ENCODE results near the gene PTGR3. TPM values are rescaled to one million over a fixed set of nuclear protein-coding genes. Genes with fewer than 3 reads are reported as not detected.

Gene PTGR3
- total RNA-seq, 1 experiment from 2014 or later, result 8.2 TPM

GRCh38 chr18:75179819-75180600, 28.9 kb downstream of the PTGR3 start:
- Histone ChIP-seq H3K27ac (ENCODE audit: low read length) (no peak overlapping the region), H3K9ac (ENCODE audit: low read length) (no peak overlapping the region), H3K9me2 (replicated peaks; ENCODE audit: low read length) (no peaks in the 10 kb centered on the region), H4K20me1 (ENCODE audit: low read length) (no peaks in the 10 kb centered on the region), H2AFZ (ENCODE audit: low read length) (no peak overlapping the region), H3K4me2 (ENCODE audit: low read length) (no peak overlapping the region), H3K9me3 (ENCODE audit: low read length) (no peaks in the 10 kb centered on the region), H3K36me3 (ENCODE audit: low read depth, low read length) (no peaks in the 10 kb centered on the region), H3K4me3 (ENCODE audit: low read length) (no peak overlapping the region), H3K4me1 (ENCODE audit: insufficient read depth, low read length) (peaks cover 15% of the 10 kb centered on the region), H3F3A (ENCODE audit: low read length, unreplicated experiment) (no peaks in the 10 kb centered on the region), H3K79me2 (ENCODE audit: low read length) (no peaks in the 10 kb centered on the region), H3K27me3 (ENCODE audit: low read length) (no peaks in the 10 kb centered on the region)
- no peak for ATAC-seq
- BruUV-seq (replicated peaks), result no TSS peak
- TF ChIP-seq, protein P1, sequence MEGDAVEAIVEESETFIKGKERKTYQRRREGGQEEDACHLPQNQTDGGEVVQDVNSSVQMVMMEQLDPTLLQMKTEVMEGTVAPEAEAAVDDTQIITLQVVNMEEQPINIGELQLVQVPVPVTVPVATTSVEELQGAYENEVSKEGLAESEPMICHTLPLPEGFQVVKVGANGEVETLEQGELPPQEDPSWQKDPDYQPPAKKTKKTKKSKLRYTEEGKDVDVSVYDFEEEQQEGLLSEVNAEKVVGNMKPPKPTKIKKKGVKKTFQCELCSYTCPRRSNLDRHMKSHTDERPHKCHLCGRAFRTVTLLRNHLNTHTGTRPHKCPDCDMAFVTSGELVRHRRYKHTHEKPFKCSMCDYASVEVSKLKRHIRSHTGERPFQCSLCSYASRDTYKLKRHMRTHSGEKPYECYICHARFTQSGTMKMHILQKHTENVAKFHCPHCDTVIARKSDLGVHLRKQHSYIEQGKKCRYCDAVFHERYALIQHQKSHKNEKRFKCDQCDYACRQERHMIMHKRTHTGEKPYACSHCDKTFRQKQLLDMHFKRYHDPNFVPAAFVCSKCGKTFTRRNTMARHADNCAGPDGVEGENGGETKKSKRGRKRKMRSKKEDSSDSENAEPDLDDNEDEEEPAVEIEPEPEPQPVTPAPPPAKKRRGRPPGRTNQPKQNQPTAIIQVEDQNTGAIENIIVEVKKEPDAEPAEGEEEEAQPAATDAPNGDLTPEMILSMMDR (conservative IDR thresholded peaks at IDR 0.05; ENCODE audit: low read depth, low read length), result no peak
- no peak for TF ChIP-seq EZH2 (IDR thresholded peaks at IDR 0.05; ENCODE audit: low read length, unreplicated experiment)
- no peak for TF ChIP-seq EZH2phosphoT487 (IDR thresholded peaks at IDR 0.05; ENCODE audit: borderline replicate concordance, low read length)
- ChIA-PET CTCF (no interaction called here), POLR2A (ENCODE audit: unreplicated experiment) (no interaction called here)
- intact Hi-C loops (cut with micrococcal nuclease), result no loop called here
- no peak for DNase-seq

DNA sequence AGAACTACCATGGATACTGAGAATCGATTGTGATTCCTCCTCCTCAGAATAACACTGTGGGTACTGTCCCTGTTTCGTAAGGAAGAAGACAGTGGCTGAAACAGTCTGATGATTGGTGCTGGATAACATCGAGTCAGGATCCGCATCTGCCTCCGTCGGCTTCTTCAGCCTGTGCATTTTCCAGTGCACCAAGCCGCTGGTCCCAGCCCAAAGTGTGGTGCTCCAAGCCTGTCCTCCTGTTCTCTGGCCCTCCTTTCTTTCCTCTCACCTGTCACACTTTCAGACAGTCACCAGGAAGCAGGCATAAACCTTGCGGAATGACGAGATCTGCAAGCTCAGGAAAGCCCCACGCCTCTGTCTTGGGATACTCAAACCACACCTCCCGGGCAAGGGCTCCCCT, 30.6 kb downstream of the PTGR3 start:
- ChIA-PET POLR2A (ENCODE audit: unreplicated experiment) (no interaction called here), CTCF (no interaction called here)
- DNase-seq (no peak), ATAC-seq (no peak)
- H3K79me2 ChIP-seq (ENCODE audit: low read length), result no peaks in the 10 kb centered on the region
- no peak overlapping the region for H3K9ac ChIP-seq (ENCODE audit: low read length)
- intact Hi-C loops (cut with micrococcal nuclease), result no loop called here
- no peak overlapping the region for H3K4me3 ChIP-seq (ENCODE audit: low read length)
- no peak overlapping the region for H3K4me2 ChIP-seq (ENCODE audit: low read length)
- H3K27ac ChIP-seq (ENCODE audit: low read length), result no peak overlapping the region
- H3K27me3 ChIP-seq (ENCODE audit: low read length), result no peaks in the 10 kb centered on the region
- no peaks in the 10 kb centered on the region for H3K36me3 ChIP-seq (ENCODE audit: low read depth, low read length)
- TF ChIP-seq EZH2 (IDR thresholded peaks at IDR 0.05; ENCODE audit: low read length, unreplicated experiment), result no peak
- TF ChIP-seq, protein P1 (conservative IDR thresholded peaks at IDR 0.05; ENCODE audit: low read depth, low read length), result no peak
- no peak for TF ChIP-seq EZH2phosphoT487 (IDR thresholded peaks at IDR 0.05; ENCODE audit: borderline replicate concordance, low read length)
- H2AFZ ChIP-seq (ENCODE audit: low read length), result no peak overlapping the region
- H3K9me2 ChIP-seq (replicated peaks; ENCODE audit: low read length), result no peaks in the 10 kb centered on the region
- no peaks in the 10 kb centered on the region for H3K9me3 ChIP-seq (ENCODE audit: low read length)
- no peaks in the 10 kb centered on the region for H3F3A ChIP-seq (ENCODE audit: low read length, unreplicated experiment)
- H3K4me1 ChIP-seq (ENCODE audit: insufficient read depth, low read length), result peaks cover 7% of the 10 kb centered on the region
- BruUV-seq (replicated peaks), result no TSS peak
- no peaks in the 10 kb centered on the region for H4K20me1 ChIP-seq (ENCODE audit: low read length)

GRCh38 chr18:75176849-75177248, 32.1 kb downstream of the PTGR3 start:
- Histone ChIP-seq H3K4me3 (ENCODE audit: low read length) (no peak overlapping the region), H3K9me2 (replicated peaks; ENCODE audit: low read length) (no peaks in the 10 kb centered on the region), H3K27ac (ENCODE audit: low read length) (no peak overlapping the region), H3K79me2 (ENCODE audit: low read length) (no peaks in the 10 kb centered on the region), H3K9me3 (ENCODE audit: low read length) (no peaks in the 10 kb centered on the region), H3K27me3 (ENCODE audit: low read length) (no peaks in the 10 kb centered on the region), H3K9ac (ENCODE audit: low read length) (no peak overlapping the region), H3K4me2 (ENCODE audit: low read length) (no peak overlapping the region), H3K36me3 (ENCODE audit: low read depth, low read length) (no peaks in the 10 kb centered on the region), H3F3A (ENCODE audit: low read length, unreplicated experiment) (no peaks in the 10 kb centered on the region), H2AFZ (ENCODE audit: low read length) (no peak overlapping the region), H4K20me1 (ENCODE audit: low read length) (no peaks in the 10 kb centered on the region), H3K4me1 (ENCODE audit: insufficient read depth, low read length) (no peaks in the 10 kb centered on the region)
- ATAC-seq, result no peak
- intact Hi-C loops (cut with micrococcal nuclease), result no loop called here
- no peak for DNase-seq
- BruUV-seq (replicated peaks), result no TSS peak
- POLR2A ChIA-PET (ENCODE audit: unreplicated experiment), result no interaction called here
- CTCF ChIA-PET, result no interaction called here
- no peak for TF ChIP-seq EZH2 (IDR thresholded peaks at IDR 0.05; ENCODE audit: low read length, unreplicated experiment)
- no peak for TF ChIP-seq EZH2phosphoT487 (IDR thresholded peaks at IDR 0.05; ENCODE audit: borderline replicate concordance, low read length)
- TF ChIP-seq, protein P1 (conservative IDR thresholded peaks at IDR 0.05; ENCODE audit: low read depth, low read length), result no peak
